22Rv1 (cell line): ENCODE results near the gene HTR1D.

Experiments used
- CTCF ChIP-seq: fragments of 450-650 bp; IDR thresholded peaks from 2 replicates; pipeline ENCODE4 v1.5.1; 2017; ENCODE audit warnings: mild to moderate bottlenecking
- ZFX ChIP-seq: fragments of 450-650 bp; IDR thresholded peaks from 2 replicates; pipeline ENCODE4 v1.6.1; 2017; ENCODE audit warnings: antibody characterized with exemption, borderline replicate concordance

GRCh38 chr1:23148084-23148483 lies 69.2 kb downstream of the HTR1D start:
- TF ChIP-seq CTCF (no peak), ZFX (no peak)
